KMS-11 (cell line): ENCODE results near the gene CKB.

Source experiments
- H2AFZ ChIP-seq: fragments of 200-600 bp; sonication (generic); 2 replicates; pipeline ENCODE4 v1.6.1; 2016; ENCODE audit warnings: antibody characterized with exemption, mixed run types, low read depth
- H3K27ac ChIP-seq: fragments of 200-600 bp; sonication (generic); 2 replicates; pipeline ENCODE4 v1.6.1; 2016; ENCODE audit warnings: mild to moderate bottlenecking, mixed run types
- H3K27me3 ChIP-seq: fragments of 200-600 bp; sonication (generic); 2 replicates; pipeline ENCODE4 v1.6.1; 2017; ENCODE audit warnings: mild to moderate bottlenecking, low read depth, mixed run types, moderate library complexity; ENCODE audit not compliant: insufficient read depth
- H3K36me3 ChIP-seq: fragments of 200-600 bp; sonication (generic); 2 replicates; pipeline ENCODE4 v1.6.1; 2017; ENCODE audit warnings: mild to moderate bottlenecking, mixed run types; ENCODE audit not compliant: insufficient read depth
- H3K4me1 ChIP-seq: fragments of 200-600 bp; sonication (generic); 2 replicates; pipeline ENCODE4 v1.6.1; 2016; ENCODE audit warnings: mild to moderate bottlenecking, low read depth, mixed run types; ENCODE audit not compliant: poor library complexity, severe bottlenecking
- H3K4me2 ChIP-seq: fragments of 200-600 bp; sonication (generic); 2 replicates; pipeline ENCODE4 v1.7.0; 2016; ENCODE audit warnings: mild to moderate bottlenecking, mixed run types
- H3K4me3 ChIP-seq: fragments of 200-600 bp; sonication (generic); IDR thresholded peaks from 2 replicates; pipeline ENCODE4 v1.6.1; 2017; ENCODE audit warnings: low read depth, low read length, mixed read lengths; ENCODE audit not compliant: insufficient read depth
- H3K79me2 ChIP-seq: fragments of 200-600 bp; sonication (generic); 2 replicates; pipeline ENCODE4 v1.6.1; 2016; ENCODE audit warnings: low read depth, mixed run types; ENCODE audit not compliant: insufficient read depth
- H3K9ac ChIP-seq: fragments of 200-600 bp; sonication (generic); 2 replicates; pipeline ENCODE4 v1.6.1; 2016; ENCODE audit warnings: mild to moderate bottlenecking, mixed run types
- H4K20me1 ChIP-seq: fragments of 200-600 bp; sonication (generic); 2 replicates; pipeline ENCODE4 v1.6.1; 2016; ENCODE audit warnings: mild to moderate bottlenecking, mixed run types; ENCODE audit not compliant: insufficient read depth
- TF ChIP-seq, protein P1 (sequence below): fragments of 200-600 bp; sonication (generic); conservative IDR thresholded peaks from 2 replicates; pipeline ENCODE4 v1.6.1; 2017; ENCODE audit warnings: low read depth, mild to moderate bottlenecking, antibody characterized with exemption, low read length, moderate library complexity, mixed read lengths

Gene CKB

DNA sequence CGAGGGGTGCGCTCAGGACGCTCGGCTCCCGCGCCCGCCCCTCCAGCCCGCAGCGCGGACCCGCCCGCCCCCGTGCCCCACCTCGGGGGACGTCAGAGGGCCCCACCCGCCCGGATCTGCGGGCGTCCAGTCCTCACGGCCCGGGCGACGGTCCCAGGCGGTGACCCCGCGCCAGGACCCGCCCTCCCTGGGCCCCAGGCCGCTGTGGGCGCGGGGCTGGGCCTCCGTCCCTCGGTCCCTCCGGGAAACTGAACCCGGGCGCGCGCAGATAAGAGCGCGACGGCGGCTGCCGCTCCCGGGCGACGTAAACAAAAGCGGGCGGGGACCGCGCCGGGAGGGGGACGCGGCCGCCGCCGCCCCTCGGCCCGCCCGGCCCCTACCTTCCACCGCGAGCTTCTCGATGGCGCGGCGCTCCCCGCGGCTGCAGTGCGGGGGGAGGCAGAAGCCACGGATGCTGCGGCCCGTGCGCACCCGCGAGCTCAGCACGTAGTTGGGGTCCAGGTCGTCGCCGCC is 1.1 kb downstream of the CKB start:
- H3K27ac ChIP-seq = no peak overlapping the region
- peaks cover 8% of the 10 kb centered on the region for H3K4me1 ChIP-seq
- H3K4me3 ChIP-seq = no peak overlapping the region
- H3K9ac ChIP-seq = no peak overlapping the region; the same call in 1 of the 2 replicates
- H3K36me3 ChIP-seq = no peaks in the 10 kb centered on the region
- H3K27me3 ChIP-seq = no peaks in the 10 kb centered on the region
- no peaks in the 10 kb centered on the region for H4K20me1 ChIP-seq
- H2AFZ ChIP-seq = peak overlapping the region; percentile 47; the same call in 1 of the 2 replicates
- peak overlapping the region; percentile 68; the same call in 1 of the 2 replicates for H3K4me2 ChIP-seq
- no peaks in the 10 kb centered on the region for H3K79me2 ChIP-seq
- TF ChIP-seq, protein P1, sequence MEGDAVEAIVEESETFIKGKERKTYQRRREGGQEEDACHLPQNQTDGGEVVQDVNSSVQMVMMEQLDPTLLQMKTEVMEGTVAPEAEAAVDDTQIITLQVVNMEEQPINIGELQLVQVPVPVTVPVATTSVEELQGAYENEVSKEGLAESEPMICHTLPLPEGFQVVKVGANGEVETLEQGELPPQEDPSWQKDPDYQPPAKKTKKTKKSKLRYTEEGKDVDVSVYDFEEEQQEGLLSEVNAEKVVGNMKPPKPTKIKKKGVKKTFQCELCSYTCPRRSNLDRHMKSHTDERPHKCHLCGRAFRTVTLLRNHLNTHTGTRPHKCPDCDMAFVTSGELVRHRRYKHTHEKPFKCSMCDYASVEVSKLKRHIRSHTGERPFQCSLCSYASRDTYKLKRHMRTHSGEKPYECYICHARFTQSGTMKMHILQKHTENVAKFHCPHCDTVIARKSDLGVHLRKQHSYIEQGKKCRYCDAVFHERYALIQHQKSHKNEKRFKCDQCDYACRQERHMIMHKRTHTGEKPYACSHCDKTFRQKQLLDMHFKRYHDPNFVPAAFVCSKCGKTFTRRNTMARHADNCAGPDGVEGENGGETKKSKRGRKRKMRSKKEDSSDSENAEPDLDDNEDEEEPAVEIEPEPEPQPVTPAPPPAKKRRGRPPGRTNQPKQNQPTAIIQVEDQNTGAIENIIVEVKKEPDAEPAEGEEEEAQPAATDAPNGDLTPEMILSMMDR = no peak

DNA sequence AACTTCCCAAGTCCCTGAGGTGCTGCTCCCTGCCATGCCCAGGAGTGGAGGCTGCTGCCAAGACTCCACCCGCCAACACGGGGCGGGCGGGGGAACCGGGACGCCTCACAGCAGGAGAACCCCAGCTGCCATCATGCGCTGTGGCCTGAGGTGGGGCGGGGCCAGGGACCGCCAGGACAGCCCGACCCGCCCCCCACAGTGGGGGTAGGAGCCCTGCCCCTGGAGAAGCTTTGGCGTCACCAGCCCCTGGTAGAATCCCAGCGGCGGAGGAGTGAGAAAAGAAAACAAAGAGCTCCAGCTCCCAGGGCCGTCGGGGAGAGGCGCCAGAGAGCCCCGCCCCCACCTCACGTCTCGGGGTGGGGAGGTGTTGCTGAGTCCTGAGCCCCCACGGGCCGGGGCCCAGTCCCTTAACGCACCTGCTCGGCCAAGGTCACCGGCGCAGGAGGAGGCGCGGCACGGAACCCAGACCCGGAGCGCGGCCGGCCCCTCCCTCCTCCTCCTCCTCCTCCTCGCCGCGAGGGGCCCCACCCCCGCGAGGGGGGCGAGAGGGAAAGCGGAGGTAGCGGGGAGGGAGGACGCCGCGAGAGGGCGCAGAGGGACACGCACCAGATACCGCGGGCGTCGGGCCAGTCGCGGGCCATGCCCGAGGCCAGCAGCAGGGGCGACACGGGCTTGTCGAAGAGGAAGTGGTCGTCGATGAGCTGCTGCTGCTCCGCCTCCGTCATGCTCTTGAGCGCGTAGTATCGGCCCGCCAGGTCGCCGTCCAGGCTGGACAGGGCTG is 1.8 kb downstream of the CKB start:
- H3K4me3 ChIP-seq = no peak overlapping the region
- H4K20me1 ChIP-seq = no peaks in the 10 kb centered on the region
- no peaks in the 10 kb centered on the region for H3K36me3 ChIP-seq
- H3K27me3 ChIP-seq = no peaks in the 10 kb centered on the region
- H3K4me1 ChIP-seq = peaks cover 8% of the 10 kb centered on the region
- TF ChIP-seq, protein P1 = peak; percentile 37; the same call in 1 of the 2 replicates
- H3K27ac ChIP-seq = no peak overlapping the region; the same call in 1 of the 2 replicates
- no peak overlapping the region; the same call in 1 of the 2 replicates for H3K9ac ChIP-seq
- H3K79me2 ChIP-seq = no peaks in the 10 kb centered on the region
- H3K4me2 ChIP-seq = peak overlapping the region; percentile 68
- H2AFZ ChIP-seq = peak overlapping the region; percentile 47

DNA sequence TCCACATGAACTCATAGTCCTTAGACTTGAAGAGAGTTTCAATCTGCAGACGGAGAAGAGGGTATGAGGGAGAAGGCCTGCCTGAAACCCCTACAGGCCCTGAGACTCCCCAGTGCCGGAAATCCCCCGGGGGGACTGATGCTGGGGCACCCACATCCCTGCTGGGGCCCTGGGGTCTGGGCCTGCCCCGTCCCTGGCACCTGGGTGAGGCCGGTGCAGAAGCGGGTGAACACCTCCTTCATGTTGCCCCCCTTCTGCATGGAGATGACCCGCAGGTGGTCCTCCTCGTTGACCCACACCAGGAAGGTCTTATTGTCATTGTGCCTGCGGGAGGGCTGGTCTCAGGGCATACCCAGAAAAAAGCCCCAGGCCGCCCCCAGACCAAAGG is 2.4 kb downstream of the CKB start:
- H3K79me2 ChIP-seq = no peaks in the 10 kb centered on the region
- no peak overlapping the region for H3K27ac ChIP-seq
- no peak overlapping the region for H3K4me3 ChIP-seq
- H4K20me1 ChIP-seq = no peaks in the 10 kb centered on the region
- no peaks in the 10 kb centered on the region for H3K27me3 ChIP-seq
- H2AFZ ChIP-seq = peak overlapping the region; percentile 47
- no peak overlapping the region for H3K9ac ChIP-seq
- H3K4me1 ChIP-seq = peaks cover 8% of the 10 kb centered on the region
- TF ChIP-seq, protein P1 = no peak
- no peaks in the 10 kb centered on the region for H3K36me3 ChIP-seq
- peak overlapping the region; percentile 68 for H3K4me2 ChIP-seq

DNA sequence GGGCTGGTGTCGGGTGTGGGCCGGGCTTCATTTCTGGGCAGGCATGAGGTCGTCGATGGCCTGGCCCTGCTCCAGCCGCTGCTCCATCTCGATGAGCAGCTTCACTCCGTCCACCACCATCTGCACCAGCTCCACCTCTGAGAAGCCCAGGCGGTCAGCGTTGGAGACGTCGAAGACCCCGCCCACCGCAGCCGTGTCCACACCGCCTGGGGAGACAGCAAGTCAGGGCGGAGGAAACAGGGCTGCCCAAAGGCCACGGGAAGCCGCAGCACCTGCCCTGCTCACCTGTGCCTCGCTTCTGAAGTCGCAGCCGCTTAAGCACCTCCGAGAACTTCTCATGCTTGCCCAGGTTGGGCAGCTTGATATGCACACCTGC is 2.8 kb downstream of the CKB start:
- no peaks in the 10 kb centered on the region for H3K79me2 ChIP-seq
- H3K27me3 ChIP-seq = no peaks in the 10 kb centered on the region
- H3K36me3 ChIP-seq = no peaks in the 10 kb centered on the region
- peaks cover 8% of the 10 kb centered on the region for H3K4me1 ChIP-seq
- H4K20me1 ChIP-seq = no peaks in the 10 kb centered on the region
- TF ChIP-seq, protein P1 = no peak
- no peak overlapping the region for H3K4me3 ChIP-seq
- H3K27ac ChIP-seq = no peak overlapping the region
- H3K9ac ChIP-seq = no peak overlapping the region
- no peak overlapping the region; the same call in 1 of the 2 replicates for H3K4me2 ChIP-seq
- H2AFZ ChIP-seq = no peak overlapping the region
